OCI-M2 (cell line): Measurements from ENCODE around the gene HLA-DOA.

Experiments used
- DNase-seq: peaks from one replicate; lab custom pipeline; 2025; ENCODE audit not compliant: unreplicated experiment; lab: John Stamatoyannopoulos, UW

Gene HLA-DOA

GRCh38 chr6:32980488-32981038 is 28.8 kb downstream of the HLA-DOA start:
- no peak for DNase-seq

- no peak for DNase-seq
Measured at GRCh38 chr6:32979720-32980487, 29.5 kb downstream of the HLA-DOA start.

DNA sequence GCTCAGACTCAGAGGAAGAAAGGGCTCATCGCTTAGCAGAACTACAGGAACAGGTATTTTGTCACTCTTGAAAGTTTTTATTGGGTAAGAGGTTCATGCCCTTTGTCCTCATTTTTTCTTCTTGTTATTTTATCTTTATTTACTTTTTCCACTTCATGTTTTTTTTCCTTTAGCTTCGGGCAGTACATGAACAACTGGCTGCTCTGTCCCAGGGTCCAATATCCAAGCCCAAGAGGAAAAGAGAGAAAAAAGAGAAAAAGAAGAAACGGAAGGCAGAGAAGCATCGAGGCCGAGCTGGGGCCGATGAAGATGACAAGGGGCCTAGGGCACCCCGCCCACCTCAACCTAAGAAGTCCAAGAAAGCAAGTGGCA is 31.5 kb downstream of the HLA-DOA start:
- DNase-seq: no peak

DNA sequence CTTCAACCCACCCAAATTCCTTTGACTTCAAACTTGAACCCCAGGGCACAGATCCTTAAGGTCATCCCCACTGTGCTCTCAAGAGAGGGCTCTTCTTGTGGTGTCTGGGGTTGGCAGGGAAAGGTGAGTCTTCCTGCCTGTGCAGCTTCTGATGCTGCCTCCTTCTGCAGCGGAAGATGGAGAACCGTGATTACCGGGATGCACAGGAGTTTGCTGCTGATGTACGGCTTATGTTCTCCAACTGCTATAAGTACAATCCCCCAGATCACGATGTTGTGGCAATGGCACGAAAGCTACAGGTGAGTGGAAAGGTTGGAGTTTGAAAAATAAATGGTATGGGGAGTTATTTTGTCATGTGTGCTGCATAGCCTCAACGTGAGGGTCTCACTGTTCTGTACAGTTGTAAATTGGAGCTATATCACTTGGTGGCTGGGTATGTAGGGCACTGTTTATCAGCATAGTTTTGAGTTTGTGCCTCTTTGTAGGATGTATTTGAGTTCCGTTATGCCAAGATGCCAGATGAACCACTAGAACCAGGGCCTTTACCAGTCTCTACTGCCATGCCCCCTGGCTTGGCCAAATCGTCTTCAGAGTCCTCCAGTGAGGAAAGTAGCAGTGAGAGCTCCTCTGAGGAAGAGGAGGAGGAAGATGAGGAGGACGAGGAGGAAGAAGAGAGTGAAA is 32.0 kb downstream of the HLA-DOA start:
- no peak for DNase-seq

DNA sequence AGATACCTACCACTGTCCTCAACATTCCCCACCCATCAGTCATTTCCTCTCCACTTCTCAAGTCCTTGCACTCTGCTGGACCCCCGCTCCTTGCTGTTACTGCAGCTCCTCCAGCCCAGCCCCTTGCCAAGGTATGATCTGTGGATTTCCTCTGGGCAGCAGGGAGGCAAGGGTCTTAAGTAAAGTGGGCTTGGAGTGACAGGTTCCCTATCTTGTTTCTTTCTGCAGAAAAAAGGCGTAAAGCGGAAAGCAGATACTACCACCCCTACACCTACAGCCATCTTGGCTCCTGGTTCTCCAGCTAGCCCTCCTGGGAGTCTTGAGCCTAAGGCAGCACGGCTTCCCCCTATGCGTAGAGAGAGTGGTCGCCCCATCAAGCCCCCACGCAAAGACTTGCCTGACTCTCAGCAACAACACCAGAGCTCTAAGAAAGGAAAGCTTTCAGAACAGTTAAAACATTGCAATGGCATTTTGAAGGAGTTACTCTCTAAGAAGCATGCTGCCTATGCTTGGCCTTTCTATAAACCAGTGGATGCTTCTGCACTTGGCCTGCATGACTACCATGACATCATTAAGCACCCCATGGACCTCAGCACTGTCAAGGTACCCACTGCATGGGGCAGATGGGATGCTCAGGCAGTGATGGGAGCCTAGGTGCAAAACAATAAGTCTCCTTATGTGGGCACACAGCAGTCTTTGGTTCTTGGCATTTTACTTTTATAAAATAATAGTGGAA is 32.9 kb downstream of the HLA-DOA start:
- DNase-seq: no peak

DNA sequence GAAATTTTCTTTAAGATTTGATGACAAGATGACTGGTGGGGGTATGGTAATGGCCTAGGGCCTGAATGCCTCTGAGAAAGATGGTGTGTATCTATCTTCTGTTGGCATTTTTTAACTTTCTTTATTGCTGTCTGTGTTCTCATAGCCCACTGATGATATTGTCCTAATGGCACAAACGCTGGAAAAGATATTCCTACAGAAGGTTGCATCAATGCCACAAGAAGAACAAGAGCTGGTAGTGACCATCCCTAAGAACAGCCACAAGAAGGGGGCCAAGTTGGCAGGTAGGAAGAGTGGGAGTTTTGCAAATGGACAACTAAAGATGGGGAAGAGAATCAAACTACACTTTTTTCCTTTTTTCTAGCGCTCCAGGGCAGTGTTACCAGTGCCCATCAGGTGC is 33.5 kb downstream of the HLA-DOA start:
- DNase-seq: no peak

GRCh38 chr6:32974541-32975308 is 34.7 kb downstream of the HLA-DOA start:
- DNase-seq: no peak

DNA sequence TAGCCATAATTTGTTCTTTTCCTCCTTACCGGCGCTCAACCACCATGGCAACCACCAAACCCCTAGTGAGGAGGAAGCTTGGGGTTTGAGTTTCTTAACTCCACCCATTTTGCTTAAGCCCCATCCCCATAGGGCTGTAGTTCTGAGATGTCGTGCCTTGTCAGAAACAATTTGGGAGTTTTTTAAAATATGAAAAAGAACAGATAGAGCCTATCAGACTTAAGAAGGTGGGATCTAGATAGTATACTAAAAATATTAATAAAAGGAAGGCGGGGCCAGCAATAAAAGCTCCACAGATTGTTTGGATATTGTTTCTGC is 35.4 kb downstream of the HLA-DOA start:
- DNase-seq: no peak

- no peak for DNase-seq
Measured at GRCh38 chr6:32973144-32974015, 36.0 kb downstream of the HLA-DOA start.

DNA sequence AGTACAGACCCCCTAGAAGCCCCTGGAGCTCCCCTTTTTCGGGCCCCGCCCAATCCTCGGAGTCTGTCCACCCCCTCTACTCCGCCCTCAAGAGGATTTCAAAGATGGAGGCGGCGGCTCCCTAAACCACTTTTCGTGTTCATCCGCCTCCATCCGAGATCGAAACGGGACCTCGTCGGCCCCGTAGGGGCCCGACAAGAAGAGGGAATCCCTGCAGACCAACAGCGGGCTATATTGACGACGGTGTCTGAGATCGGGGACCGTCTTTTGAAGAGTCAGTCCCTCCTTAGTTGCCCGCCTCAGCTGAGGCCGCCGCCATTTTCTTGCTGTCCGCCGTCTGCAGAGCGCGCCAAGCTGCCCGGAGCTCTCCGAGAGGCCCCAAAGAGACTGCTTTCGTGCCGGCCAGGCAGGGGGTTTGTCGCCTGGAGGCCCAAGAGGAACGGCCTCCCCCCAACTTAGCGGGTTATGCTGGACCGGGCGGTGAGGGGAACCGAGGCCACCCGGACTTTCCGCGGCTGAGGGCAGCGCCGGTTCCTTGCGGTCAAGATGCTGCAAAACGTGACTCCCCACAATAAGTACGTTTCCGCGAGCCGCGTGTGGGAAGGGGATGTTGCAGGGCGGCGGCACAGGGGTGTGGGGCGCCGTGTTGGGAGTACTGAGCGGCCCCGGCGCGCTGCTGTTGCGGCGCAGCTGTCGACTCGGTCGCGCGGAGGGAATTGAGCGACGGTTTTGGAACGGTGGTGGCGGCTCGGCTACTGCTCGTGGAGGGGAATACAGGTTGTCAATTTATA is 36.8 kb downstream of the HLA-DOA start:
- DNase-seq: no peak

DNA sequence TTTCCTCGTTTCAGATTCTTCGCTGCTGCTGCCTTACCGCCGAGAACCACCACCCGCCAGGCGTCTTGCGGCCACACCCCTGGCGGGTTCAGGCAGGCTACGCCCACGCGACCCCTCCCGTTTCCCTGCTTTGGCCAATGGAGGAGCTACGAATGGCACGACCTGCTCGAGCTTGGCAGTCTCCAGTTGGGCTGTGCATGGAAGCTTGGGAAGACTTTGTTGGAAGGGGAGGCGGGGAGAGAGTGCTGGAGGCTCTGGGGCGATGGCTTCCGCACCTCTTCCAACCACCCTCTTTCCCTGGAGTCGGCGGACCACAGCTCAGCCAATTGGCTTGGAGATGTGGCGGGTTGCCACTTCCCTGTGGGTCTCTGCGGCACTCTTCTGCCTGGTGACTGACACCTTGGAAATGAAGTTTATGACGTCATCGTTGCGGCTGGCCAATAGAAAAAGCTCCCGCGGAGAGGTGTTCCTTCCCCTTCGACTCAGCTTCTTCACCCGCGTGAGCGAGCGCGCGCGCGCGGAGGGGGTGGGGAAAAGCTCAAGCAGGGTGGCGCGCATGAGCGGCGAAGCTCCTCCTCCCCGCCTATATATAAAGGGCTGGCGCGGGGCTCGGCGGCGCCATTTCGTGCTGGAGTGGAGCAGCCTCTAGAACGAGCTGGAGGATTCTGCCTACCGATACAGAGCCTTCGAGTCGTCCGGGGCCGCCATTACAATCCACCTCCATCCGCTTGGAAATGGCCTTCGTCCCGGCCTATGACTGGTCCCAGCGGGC is 37.6 kb downstream of the HLA-DOA start:
- peak; percentile 96 for DNase-seq

DNA sequence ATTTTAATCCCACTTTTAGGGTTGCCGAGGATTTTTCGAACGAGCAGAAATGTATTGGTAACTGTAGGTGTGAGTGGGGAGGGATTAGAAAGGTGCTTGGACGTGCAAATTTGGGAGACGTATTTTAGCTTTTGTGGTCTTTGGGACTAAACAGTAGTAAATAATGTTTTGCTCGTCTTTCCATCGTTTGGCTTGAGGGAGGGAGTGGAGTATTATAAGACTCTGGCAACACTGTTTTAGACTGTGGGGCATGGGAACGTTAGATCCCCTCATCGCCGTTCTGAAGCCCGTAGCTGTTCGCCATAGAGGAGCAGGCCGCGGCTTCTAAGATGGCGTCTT is 38.2 kb downstream of the HLA-DOA start:
- no peak for DNase-seq

GRCh38 chr6:32970413-32971241 is 38.8 kb downstream of the HLA-DOA start:
- DNase-seq: peak; percentile 64

DNA sequence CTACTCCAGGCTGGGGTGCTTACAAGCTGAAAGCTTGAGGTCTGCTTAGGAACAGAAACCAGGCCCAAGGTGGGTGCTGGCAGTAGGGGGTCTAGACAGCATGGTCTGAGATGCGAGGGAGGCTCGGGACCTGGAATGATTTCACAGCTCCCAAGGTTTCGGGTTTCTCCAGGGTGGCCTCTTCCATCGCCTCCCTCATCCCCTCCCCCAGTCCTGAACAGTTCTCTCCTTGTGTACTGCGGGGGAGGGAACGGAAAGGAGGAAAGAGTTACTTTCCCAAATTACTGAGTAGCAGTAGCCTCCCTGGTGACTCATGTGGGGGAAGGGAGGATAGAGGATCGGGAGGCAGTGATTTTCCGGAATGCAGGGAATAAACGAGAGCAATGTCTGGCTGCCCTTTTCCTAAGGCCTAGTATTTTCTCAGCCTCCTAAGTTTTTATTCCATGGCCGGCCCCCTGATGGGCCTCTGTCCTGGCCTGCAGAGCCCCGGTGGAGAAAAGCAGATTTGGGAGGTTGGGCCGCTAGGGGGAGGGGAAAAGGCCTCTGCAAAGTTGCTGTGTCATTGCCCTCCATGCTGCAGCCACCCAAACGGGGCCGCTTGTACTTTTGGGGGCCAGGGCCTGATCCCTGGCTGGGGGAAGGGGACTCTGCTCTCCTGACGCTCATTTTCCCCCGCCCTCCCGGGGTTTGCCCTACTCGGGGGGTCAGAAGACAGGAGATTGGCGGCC is 39.5 kb downstream of the HLA-DOA start:
- DNase-seq: peak; percentile 72

GRCh38 chr6:32968867-32969684 is 40.3 kb downstream of the HLA-DOA start:
- no peak for DNase-seq

GRCh38 chr6:32968093-32968866 is 41.1 kb downstream of the HLA-DOA start, which contains the start of gene BRD2:
TSS of gene BRD2 (plus strand) at chr6:32968594. CDS start at chr6:32972899, 4,305 bp downstream.
- peak; percentile 80 for DNase-seq
